Stimulated activated CD8-positive, alpha-beta memory T cell treated with anti-CD3 and anti-CD28 coated beads, Interleukin-7, amount 100 ng/mL, for 24 hours (primary cell): ENCODE data around the gene PSPC1.
"Not testable (repeated sequence)": the region's sequence is repeated elsewhere in the genome, so short reads cannot be mapped to it uniquely, and the experiment has no call there.

Source experiments
- DNase-seq: peaks from one replicate; pipeline ENCODE4 v3.0.0-alpha.2; 2020; ENCODE audit warnings: low read depth

PSPC1 gene

DNA sequence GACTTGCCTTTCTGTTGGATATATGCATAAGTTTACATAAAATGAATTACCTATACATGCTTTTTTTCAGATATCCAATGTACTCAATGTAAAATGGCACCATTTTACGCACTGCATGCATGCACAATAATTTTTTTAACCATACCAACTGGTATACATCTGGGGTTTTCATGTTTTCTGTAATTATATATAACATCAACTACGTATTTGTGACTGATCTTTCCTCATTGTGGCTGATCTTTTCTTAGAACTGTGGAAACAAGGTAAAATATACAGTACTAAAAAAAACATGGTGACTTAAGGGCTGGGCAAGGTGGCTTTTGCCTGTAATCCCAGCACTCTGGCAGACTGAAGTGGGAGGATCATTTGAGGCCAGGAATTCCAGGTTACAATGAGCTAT is 18.5 kb downstream of the PSPC1 start:
- DNase-seq: no peak

DNA sequence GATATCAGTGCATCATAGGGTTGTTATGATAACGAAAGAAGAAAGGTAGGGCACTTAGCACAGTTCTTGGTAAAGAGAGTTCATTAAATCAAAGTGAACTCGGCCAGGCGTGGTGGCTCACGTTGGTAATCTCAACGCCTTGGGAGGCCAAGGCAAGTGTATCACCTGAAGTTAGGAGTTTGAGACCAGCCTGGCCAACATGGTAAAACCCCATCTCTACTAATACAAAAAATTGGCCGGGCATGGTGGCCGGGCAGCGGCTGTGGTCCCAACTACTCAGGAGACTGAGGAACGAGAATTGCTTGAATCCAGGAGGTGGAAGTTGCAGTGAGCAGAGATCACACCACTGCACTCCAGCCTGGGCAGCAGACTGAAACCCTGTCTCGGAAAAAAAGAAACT is 19.1 kb downstream of the PSPC1 start:
- no peak for DNase-seq

GRCh38 chr13:19759669-19760068 is 23.1 kb downstream of the PSPC1 start:
- no peak for DNase-seq

DNA sequence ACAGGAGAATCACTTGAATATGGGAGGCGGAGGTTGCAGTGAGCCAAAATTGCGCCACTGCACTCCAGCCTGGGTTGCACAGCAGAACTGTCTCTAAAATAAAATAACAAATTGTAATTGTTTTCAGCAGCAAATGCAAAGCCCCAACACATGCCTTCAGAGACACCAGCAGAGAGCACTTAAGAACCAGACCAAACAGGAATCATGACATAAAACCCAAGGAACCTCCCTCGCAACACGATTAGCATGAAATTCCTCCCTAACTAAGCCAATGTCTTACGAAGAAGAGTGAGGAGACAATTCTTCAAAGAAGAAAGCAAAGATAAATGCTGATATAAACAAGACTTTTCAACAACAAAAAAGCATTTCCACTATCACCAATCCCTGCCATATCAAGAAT is 40.1 kb downstream of the PSPC1 start:
- no peak for DNase-seq

GRCh38 chr13:19737844-19738557 is 44.7 kb downstream of the PSPC1 start:
- no peak for DNase-seq

DNA sequence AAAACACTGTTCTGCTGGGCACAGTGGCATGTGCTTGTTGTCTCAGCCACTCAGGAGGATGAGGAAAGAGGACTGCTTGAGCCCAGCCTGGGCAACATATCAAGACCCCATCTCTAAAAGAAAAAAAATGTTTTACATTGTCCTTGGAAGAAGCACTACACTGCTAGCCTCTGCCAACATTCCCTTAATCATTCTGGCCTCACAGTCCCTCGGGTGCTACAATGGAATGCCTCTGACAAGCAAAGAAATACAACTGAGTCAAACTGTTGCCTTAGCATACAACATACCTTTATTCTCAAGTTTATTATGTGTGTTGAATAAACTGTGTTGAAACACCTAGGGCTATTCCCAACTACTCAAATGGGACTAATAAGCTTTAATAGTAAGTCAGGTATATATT is 56.1 kb downstream of the PSPC1 start:
- DNase-seq: no peak

- DNase-seq: no peak
Measured at GRCh38 chr13:19725320-19725719, 57.4 kb downstream of the PSPC1 start.

- DNase-seq: no peak
Measured at GRCh38 chr13:19720039-19720438, 62.7 kb downstream of the PSPC1 start.

GRCh38 chr13:19713186-19713965 is 69.4 kb downstream of the PSPC1 start:
- no peak for DNase-seq

- DNase-seq: not testable (repeated sequence)
Measured at GRCh38 chr13:19709782-19710181, 73.0 kb downstream of the PSPC1 start.

GRCh38 chr13:19709039-19709438 is 73.7 kb downstream of the PSPC1 start:
- DNase-seq: not testable (repeated sequence)

- not testable (repeated sequence) for DNase-seq
Measured at GRCh38 chr13:19704256-19704655, 78.5 kb downstream of the PSPC1 start.

DNA sequence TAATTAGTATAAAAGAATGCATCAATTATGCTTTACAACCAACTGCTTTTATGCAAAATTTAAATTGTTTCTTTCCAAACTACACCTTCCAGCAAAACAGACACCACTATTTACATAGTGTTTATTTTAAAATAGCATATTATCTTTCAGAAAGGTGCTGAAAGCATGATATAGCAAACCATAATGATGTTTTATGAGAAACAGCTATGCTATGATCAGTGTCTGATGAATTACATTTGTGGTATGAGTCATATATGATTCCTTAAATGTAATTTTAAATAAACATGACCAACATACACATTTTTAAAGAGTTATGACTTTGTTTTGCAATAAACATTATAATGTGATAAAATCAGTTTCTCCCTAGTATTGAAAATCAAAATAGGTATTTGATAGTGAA is 81.1 kb downstream of the PSPC1 start:
- not testable (repeated sequence) for DNase-seq

DNA sequence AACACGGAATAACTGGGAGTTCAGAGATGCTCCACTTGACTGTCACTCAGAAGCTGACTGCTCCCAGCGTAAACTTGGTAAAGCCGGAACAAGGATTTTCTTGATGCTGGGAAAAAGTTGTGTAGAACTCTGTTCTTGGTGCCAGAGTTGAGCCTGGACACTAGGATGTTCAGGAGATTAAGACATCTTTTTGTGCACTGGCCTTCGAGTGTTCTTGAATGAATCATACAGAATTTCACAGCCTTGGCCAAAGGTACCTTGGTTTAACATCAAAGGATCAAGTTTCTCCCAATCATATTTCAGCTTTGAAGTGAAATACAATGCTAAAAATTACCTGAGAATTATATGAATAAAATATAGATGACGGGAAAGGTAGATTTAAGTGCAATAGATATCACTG is 81.8 kb downstream of the PSPC1 start:
- not testable (repeated sequence) for DNase-seq

GRCh38 chr13:19695829-19696228 is 86.9 kb downstream of the PSPC1 start:
- DNase-seq: no peak

DNA sequence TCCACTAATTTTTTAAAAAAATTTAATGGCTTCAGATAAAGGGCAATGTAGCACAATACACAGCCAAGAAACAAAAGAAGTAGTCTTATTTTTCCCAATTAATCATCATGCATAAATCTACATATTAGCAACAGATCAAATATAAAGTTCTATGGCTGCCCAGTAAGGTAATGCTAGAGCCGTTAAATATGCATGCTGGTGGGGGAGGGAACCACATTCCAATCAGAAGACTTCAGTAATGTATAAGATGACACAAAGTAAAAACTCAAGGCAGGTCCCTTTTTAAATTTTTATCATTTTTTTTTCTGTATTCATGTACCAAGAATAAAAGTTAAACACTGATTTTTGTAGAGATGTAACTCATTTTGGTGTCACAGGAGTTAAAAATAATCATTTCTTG is 87.3 kb downstream of the PSPC1 start:
- DNase-seq: no peak

DNA sequence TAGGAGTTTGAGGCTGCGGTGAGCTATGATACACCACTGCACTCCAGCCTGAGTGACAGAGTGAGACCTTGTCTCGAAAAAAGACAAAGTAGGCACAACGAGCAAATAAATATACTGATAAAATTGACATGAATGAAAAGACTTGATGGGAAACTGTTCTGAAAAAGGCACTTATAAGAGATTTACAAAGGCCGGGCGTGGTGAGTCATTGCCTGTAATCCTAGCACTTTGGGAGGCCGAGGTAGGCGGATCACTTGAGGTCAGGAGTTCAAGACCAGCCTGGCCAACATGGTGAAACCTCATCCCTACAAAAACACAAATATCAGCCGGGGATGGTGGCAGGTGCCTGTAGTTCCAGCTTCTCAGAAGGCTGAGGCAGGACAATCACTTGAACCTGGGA is 91.3 kb downstream of the PSPC1 start:
- not testable (repeated sequence) for DNase-seq

DNA sequence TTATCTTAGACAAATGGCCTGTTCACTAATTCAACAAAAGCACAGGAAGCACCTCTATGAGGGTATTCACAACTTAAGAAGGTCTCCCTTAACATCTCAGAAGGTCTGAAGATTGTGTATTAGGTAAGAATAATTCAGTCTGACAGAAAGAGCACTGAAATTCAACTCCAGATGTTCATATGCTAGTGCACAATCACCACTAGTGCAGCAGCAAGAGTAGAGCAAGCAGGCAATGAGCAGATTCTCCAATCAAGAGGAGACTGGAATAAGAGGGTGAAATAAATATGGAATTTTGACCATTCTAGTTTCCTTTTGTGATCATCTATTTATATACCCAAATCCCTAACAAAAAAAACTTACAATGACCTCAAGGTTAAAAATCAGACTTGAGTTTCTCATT is 97.3 kb downstream of the PSPC1 start:
- no peak for DNase-seq

GRCh38 chr13:19685034-19685433 is 97.7 kb downstream of the PSPC1 start:
- DNase-seq: no peak

- no peak for DNase-seq
Measured at GRCh38 chr13:19681517-19681916, 101.2 kb downstream of the PSPC1 start.

DNA sequence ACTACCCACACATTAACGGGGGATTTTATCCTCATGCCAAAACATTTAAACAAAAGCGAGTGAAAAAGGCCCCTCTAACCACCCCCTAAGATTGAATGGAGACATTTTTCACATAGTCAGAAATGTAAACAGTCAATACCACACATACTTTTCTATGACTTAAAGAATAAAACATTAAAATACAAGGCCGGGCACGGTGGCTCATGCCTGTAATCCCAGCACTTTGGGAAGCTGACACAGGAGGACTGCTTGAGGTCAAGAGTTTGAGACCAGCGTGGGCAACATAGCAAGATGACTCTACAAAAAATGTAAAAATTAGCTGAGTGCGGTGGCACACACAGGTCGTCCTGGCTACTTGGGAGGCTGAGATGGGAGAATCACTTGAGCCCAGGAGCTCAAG is 102.0 kb downstream of the PSPC1 start:
- no peak for DNase-seq

GRCh38 chr13:19676168-19676567 is 106.6 kb downstream of the PSPC1 start:
- no peak for DNase-seq

DNA sequence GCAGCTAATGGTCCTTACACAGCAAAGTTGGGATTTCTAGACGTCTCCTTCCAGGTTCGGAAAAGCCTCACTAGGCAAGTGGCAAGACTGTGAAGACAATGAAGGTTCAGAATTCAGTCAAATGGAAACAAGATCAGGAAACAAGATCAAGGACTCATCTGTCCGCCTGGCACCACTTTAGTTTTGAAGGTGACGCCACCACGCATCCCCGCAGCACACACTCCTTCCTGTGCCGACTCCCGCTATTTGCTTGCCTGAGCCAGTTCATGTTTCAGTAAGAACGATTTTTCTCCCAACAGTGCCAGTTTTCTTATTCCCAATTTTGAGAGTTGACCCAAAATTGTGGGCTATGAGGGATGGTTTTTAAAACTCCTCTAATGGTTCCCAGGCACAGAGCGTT is 107.8 kb downstream of the PSPC1 start:
- no peak for DNase-seq
